GM12891 (cell line): Measurements from ENCODE around the gene ACBD6.

Experiments
- PAX5 ChIP-seq: IDR thresholded peaks from 2 replicates; pipeline ENCODE4 v1.6.1; 2011; ENCODE audit warnings: low read length, moderate library complexity, mild to moderate bottlenecking; ENCODE audit not compliant: insufficient read depth, severe bottlenecking
- POLR2A ChIP-seq: IDR thresholded peaks from 2 replicates; pipeline ENCODE4 v1.6.1; 2011; ENCODE audit warnings: low read depth, low read length, control low read depth
- POLR2AphosphoS5 ChIP-seq: IDR thresholded peaks from 2 replicates; pipeline ENCODE4 v1.6.1; 2011; ENCODE audit warnings: low read depth, low read length, control low read depth
- SPI1 ChIP-seq: IDR thresholded peaks from 2 replicates; pipeline ENCODE4 v1.6.1; 2011; ENCODE audit warnings: low read depth, low read length, control low read depth
- TAF1 ChIP-seq: IDR thresholded peaks from 2 replicates; pipeline ENCODE4 v1.6.1; 2011; ENCODE audit warnings: low read depth, low read length, control low read depth

DNA sequence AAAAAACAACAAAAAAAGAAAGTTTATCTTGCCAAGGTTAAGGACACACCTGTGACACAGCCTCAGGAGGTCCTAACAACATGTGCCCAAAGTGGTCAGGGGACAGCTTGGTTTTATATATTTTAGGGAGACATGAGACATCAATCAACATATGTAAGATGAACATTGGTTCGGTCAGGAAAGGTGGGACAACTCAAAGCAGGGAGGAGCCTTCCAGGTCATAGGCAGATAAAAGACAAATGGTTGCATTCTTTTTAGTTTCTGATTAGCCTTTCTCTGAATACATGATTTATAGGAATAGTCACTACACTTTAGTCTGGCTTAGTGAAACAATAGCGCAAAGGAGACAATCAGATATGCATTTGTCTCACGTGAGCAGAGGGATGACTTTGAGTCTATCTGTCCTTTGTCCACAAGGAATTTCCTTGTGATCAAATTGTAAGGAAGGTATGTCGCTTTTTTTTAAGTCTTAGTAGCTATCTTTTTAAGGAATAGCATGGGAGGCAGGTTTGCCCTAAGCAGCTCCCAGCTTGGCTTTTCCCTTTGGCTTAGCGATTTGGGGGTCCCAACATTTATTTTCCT is 33.1 kb upstream of the ACBD6 start:
- TF ChIP-seq POLR2AphosphoS5 (no peak), TAF1 (no peak), POLR2A (no peak), PAX5 (no peak), SPI1 (no peak)
